NCI-H774 (cell line): Measurements from ENCODE around the gene TFRC.
"Not testable (repeated sequence)": the region's sequence is repeated elsewhere in the genome, so short reads cannot be mapped to it uniquely, and the experiment has no call there.

Experiments used
- DNase-seq: peaks from one replicate; lab custom pipeline; 2025; lab: John Stamatoyannopoulos, UW

TFRC gene

GRCh38 chr3:196081834-196082618 is at the start of gene TFRC:
Gene TFRC, minus strand, starts transcription at chr3:196082090. Its CDS starts 4,991 bp downstream, at chr3:196077099.
- DNase-seq, result peak; percentile 100

GRCh38 chr3:196128172-196128843 is 46.4 kb upstream of the TFRC start:
- DNase-seq, result no peak

- no peak for DNase-seq
Observed at GRCh38 chr3:196127308-196128040, 45.6 kb upstream of the TFRC start.

- no peak for DNase-seq
Observed at GRCh38 chr3:196124608-196125007, 42.7 kb upstream of the TFRC start.

- DNase-seq, result no peak
Observed at GRCh38 chr3:196122688-196123046, 40.8 kb upstream of the TFRC start.

GRCh38 chr3:196122021-196122687 is 40.3 kb upstream of the TFRC start:
- DNase-seq, result no peak

GRCh38 chr3:196121066-196121465 is 39.2 kb upstream of the TFRC start:
- DNase-seq, result no peak

- DNase-seq, result no peak
Observed at GRCh38 chr3:196120291-196120951, 38.5 kb upstream of the TFRC start.

GRCh38 chr3:196117809-196118208 is 35.9 kb upstream of the TFRC start:
- DNase-seq, result no peak

GRCh38 chr3:196115678-196116083 is 33.8 kb upstream of the TFRC start:
- DNase-seq, result no peak

GRCh38 chr3:196111939-196112386 is 30.1 kb upstream of the TFRC start:
- no peak for DNase-seq

- no peak for DNase-seq
Observed at GRCh38 chr3:196108075-196108743, 26.3 kb upstream of the TFRC start.

- DNase-seq, result not testable (repeated sequence)
Observed at GRCh38 chr3:196104707-196105106, 22.8 kb upstream of the TFRC start.

- DNase-seq, result not testable (repeated sequence)
Observed at GRCh38 chr3:196098365-196098980, 16.6 kb upstream of the TFRC start.

- no peak for DNase-seq
Observed at GRCh38 chr3:196097373-196098154, 15.7 kb upstream of the TFRC start.

GRCh38 chr3:196096382-196096953 is 14.6 kb upstream of the TFRC start:
- DNase-seq, result no peak

GRCh38 chr3:196093317-196094111 is 11.6 kb upstream of the TFRC start:
- no peak for DNase-seq

GRCh38 chr3:196087906-196088305 is 6.0 kb upstream of the TFRC start:
- no peak for DNase-seq

GRCh38 chr3:196082619-196082971 is 705 bp upstream of the TFRC start:
- no peak for DNase-seq
